ENCODE results near the gene TMEM116.

DNA sequence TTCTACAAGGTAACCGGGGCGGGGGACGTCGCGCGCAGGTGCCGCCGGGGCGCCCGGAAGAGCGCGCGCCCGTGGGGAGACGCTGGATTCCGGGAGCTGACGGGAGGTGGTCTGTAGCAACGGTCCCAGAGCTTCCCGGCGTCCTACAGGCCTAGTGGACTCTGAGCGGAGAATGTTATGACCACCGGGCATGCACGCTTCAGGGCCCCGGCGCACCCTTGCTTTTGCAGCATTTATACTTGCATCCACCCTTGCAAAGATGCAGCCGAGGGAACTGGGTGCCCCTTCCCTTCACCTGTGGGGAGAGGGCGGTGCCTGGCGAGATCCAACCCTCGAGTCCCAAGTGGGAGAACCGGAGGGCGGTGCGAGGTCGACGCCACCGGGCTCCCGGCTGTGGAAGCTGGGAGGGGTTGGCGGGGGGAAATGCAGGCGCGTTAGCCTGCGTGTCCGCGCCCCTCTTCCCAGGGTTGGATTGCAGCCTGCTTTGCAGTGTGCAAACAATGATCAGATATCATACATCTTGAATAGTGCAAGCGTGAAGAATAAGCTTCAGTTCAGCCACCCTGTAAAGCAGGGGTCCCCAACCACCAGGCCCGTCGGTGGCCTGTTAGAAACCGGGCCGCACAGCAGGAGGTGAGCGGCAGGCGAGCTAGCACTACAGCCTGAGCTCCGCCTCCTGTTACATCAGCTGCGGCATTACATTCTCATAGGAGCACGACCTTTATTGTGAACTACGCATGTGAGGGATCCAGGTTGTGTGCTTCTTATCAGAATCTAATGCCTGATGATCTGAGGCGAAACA, 837 bp upstream of the TMEM116 start:
- TF ChIP-seq CTCF (IDR thresholded peaks at IDR 0.05) (peak in 1 of 4 experiments; percentile 36), EP300 (IDR thresholded peaks at IDR 0.05) (no peak), POLR2A (IDR thresholded peaks at IDR 0.05) (peak in 1 of 2 donors; percentile 14)

All from sigmoid colon (tissue), 4 donors.